Measurements from ENCODE around the gene HINT3.

DNA sequence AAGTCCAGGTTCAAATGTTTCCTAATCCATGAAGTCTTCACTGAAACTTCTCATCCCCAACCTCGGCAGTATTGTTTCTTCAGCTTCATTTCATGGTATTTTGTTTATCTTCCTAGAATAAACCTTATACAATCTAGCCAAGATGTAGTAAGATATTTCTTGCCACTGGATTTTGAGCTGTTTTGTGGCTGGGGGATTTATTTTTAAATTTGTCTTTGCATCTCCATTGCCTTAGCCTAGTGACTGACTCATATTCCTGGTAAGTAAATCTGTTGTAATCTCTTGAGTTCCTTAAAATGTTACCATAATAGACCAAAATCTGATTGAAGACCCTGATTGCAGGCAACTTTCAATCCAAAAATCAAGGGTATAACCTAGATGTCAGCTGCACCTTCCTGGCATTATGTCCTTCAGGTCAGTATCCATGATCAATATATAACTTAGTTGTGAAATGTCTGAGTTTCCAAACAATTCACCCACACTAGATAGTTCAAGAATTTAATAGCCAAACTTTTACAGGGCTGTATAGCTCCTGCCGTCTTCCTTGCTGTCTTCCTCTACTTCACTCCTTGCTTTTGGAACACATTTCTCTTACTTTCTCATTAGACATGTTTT, 25.1 kb downstream of the HINT3 start:
- TF ChIP-seq, protein P1, sequence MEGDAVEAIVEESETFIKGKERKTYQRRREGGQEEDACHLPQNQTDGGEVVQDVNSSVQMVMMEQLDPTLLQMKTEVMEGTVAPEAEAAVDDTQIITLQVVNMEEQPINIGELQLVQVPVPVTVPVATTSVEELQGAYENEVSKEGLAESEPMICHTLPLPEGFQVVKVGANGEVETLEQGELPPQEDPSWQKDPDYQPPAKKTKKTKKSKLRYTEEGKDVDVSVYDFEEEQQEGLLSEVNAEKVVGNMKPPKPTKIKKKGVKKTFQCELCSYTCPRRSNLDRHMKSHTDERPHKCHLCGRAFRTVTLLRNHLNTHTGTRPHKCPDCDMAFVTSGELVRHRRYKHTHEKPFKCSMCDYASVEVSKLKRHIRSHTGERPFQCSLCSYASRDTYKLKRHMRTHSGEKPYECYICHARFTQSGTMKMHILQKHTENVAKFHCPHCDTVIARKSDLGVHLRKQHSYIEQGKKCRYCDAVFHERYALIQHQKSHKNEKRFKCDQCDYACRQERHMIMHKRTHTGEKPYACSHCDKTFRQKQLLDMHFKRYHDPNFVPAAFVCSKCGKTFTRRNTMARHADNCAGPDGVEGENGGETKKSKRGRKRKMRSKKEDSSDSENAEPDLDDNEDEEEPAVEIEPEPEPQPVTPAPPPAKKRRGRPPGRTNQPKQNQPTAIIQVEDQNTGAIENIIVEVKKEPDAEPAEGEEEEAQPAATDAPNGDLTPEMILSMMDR (IDR thresholded peaks at IDR 0.05) = no peak
- no peak for TF ChIP-seq POLR2A (IDR thresholded peaks at IDR 0.05)
